GM19193 (cell line): Measurements from ENCODE around the gene EDIL3.

Experiments
- POLR2A ChIP-seq: IDR thresholded peaks from 4 replicates; pipeline ENCODE4 v1.6.1; 2011; ENCODE audit not compliant: insufficient read depth, insufficient read length; ENCODE audit errors: extremely low read depth

EDIL3 gene

GRCh38 chr5:84113246-84114105 is 271.2 kb downstream of the EDIL3 start:
- no peak for TF ChIP-seq POLR2A

- no peak for TF ChIP-seq POLR2A
These were observed 291.9 kb downstream of the EDIL3 start for GRCh38 chr5:84092738-84093137.

GRCh38 chr5:84091127-84091799 is 293.4 kb downstream of the EDIL3 start:
- no peak for TF ChIP-seq POLR2A

- no peak for TF ChIP-seq POLR2A
These were observed 295.7 kb downstream of the EDIL3 start for GRCh38 chr5:84088996-84089395.

GRCh38 chr5:84086511-84086910 is 298.2 kb downstream of the EDIL3 start:
- TF ChIP-seq POLR2A, result no peak

GRCh38 chr5:84085387-84086041 is 299.2 kb downstream of the EDIL3 start:
- no peak for TF ChIP-seq POLR2A

GRCh38 chr5:84080908-84081307 is 303.8 kb downstream of the EDIL3 start:
- no peak for TF ChIP-seq POLR2A

- no peak for TF ChIP-seq POLR2A
These were observed 312.3 kb downstream of the EDIL3 start for GRCh38 chr5:84072339-84072738.

GRCh38 chr5:84069608-84070179 is 315.0 kb downstream of the EDIL3 start:
- no peak for TF ChIP-seq POLR2A

- TF ChIP-seq POLR2A, result no peak
These were observed 321.6 kb downstream of the EDIL3 start for GRCh38 chr5:84063041-84063440.

- no peak for TF ChIP-seq POLR2A
These were observed 325.0 kb downstream of the EDIL3 start for GRCh38 chr5:84059672-84060071.

GRCh38 chr5:84058561-84058960 is 326.1 kb downstream of the EDIL3 start:
- no peak for TF ChIP-seq POLR2A

- no peak for TF ChIP-seq POLR2A
These were observed 327.5 kb downstream of the EDIL3 start for GRCh38 chr5:84057211-84057610.

GRCh38 chr5:84045964-84046363 is 338.7 kb downstream of the EDIL3 start:
- no peak for TF ChIP-seq POLR2A

GRCh38 chr5:84036842-84037241 is 347.8 kb downstream of the EDIL3 start:
- no peak for TF ChIP-seq POLR2A
